HCT116 (cell line): ENCODE results near the gene CXCL1. TPM values are rescaled to one million over a fixed set of nuclear protein-coding genes. Genes with fewer than 3 reads are reported as not detected.

Source experiments
- ATAC-seq: fragments of 200-7000 bp; cut with Tn5 transposase; 2 replicates; pipeline ENCODE4 v1.9.1; 2020; ENCODE audit warnings: mild to moderate bottlenecking, moderate library complexity
- BruUV-seq: library from RNA; stranded (reverse); fragments of 400-500 nt; replicated peaks from 2 replicates; lab custom pipeline; 2021; lab: Mats Ljungman, UMichigan
- CTCF ChIA-PET: fragments of 300-600 bp; sonication (Branson Sonifier 250); formaldehyde crosslinking; loops from one replicate; lab custom pipeline; 2021; ENCODE audit warnings: antibody characterized with exemption; lab: Charles Lee
- POLR2A ChIA-PET: fragments of 300-600, 350-600 bp; sonication (Branson Sonifier 250); formaldehyde crosslinking; loops from one replicate; lab custom pipeline; 2021; ENCODE audit warnings: antibody characterized with exemption; lab: Charles Lee
- RAD21 ChIA-PET, 2 experiments: fragments of 300-600 bp; sonication (Branson Sonifier 250); formaldehyde crosslinking; loops; one replicate each; lab custom pipeline; 2023; ENCODE audit warnings: low total read pairs in 2 of 2; ENCODE audit not compliant: uncharacterized antibody in 2 of 2, unreplicated experiment in 2 of 2, low non-redundant PET in 1 of 2; lab: Charles Lee
- DNase-seq: peaks from one replicate; pipeline ENCODE4 v3.0.0-alpha.2; 2010; ENCODE audit warnings: low read depth, low spot score
- H2AFZ ChIP-seq: fragments of 200-600 bp; shearing (Covaris generic), sonication (generic); 2 replicates; pipeline ENCODE4 v1.6.1; 2017; ENCODE audit warnings: low read depth, mixed run types, mixed read lengths, antibody characterized with exemption, low read length; ENCODE audit not compliant: poor library complexity, severe bottlenecking
- H3K27ac ChIP-seq: 2 replicates; pipeline ENCODE4 v1.5.1; 2012; ENCODE audit warnings: low read depth, low read length
- H3K27me3 ChIP-seq: fragments of 200-600 bp; sonication (generic); 2 replicates; pipeline ENCODE4 v1.6.1; 2016; ENCODE audit warnings: mixed run types, low read length, mixed read lengths; ENCODE audit not compliant: insufficient read depth
- H3K36me3 ChIP-seq, 2 experiments: fragments of 200-500 bp in 1 of 2; fragments of 200-600 bp in 1 of 2; sonication (Bioruptor generic) in 1 of 2; sonication (generic) in 1 of 2; 2 replicates each; pipeline versions ENCODE4 v1.5.1 to v1.6.1; 2014 to 2016; ENCODE audit warnings: low read length in 2 of 2, inconsistent platforms in 1 of 2, mixed read lengths in 1 of 2, mixed run types in 1 of 2; ENCODE audit not compliant: insufficient read depth in 2 of 2, control insufficient read depth in 1 of 2
- H3K4me1 ChIP-seq, 2 experiments: fragments of 200-600 bp in 1 of 2; sonication (generic) in 1 of 2; 2 replicates each; pipeline versions ENCODE4 v1.5.1 to v1.6.1; 2012 to 2017; ENCODE audit warnings: low read length in 2 of 2, inconsistent platforms in 1 of 2, mild to moderate bottlenecking in 1 of 2, mixed read lengths in 1 of 2, mixed run types in 1 of 2, moderate library complexity in 1 of 2; ENCODE audit not compliant: insufficient read depth in 2 of 2, control insufficient read depth in 1 of 2
- H3K4me2 ChIP-seq: fragments of 200-600 bp; sonication (generic); 2 replicates; pipeline ENCODE4 v1.6.1; 2017; ENCODE audit warnings: mixed run types, low read length, mixed read lengths
- H3K4me3 ChIP-seq, 2 experiments: fragments of 200-600 bp in 1 of 2; sonication (generic) in 1 of 2; replicated peaks in 1 of 2; 2 replicates each; pipeline ENCODE4 v1.5.1; 2011 to 2016; ENCODE audit warnings: low read length in 2 of 2, control low read depth in 1 of 2, low read depth in 1 of 2, mild to moderate bottlenecking in 1 of 2, mixed read lengths in 1 of 2, mixed run types in 1 of 2
- H3K79me2 ChIP-seq: fragments of 200-600 bp; sonication (generic); 2 replicates; pipeline ENCODE4 v1.6.1; 2017; ENCODE audit warnings: mild to moderate bottlenecking, mixed run types, low read length, moderate library complexity, mixed read lengths; ENCODE audit not compliant: insufficient read depth
- H3K9ac ChIP-seq: fragments of 200-600 bp; sonication (generic); 2 replicates; pipeline ENCODE4 v1.6.1; 2016; ENCODE audit warnings: low read length, mixed read lengths
- H3K9me2 ChIP-seq: fragments of 200-600 bp; sonication (generic), shearing (Covaris generic); 2 replicates; pipeline ENCODE4 v1.6.1; 2017; ENCODE audit warnings: mixed run types, mild to moderate bottlenecking, moderate library complexity; ENCODE audit not compliant: insufficient read depth
- H3K9me3 ChIP-seq, 2 experiments: fragments of 200-500 bp in 1 of 2; fragments of 200-600 bp in 1 of 2; sonication (Bioruptor generic) in 1 of 2; sonication (generic) in 1 of 2; 2 replicates each; pipeline ENCODE4 v1.6.1; 2014 to 2017; ENCODE audit warnings: low read length in 2 of 2, mixed read lengths in 2 of 2, inconsistent platforms in 1 of 2, low read depth in 1 of 2, mild to moderate bottlenecking in 1 of 2, mixed run types in 1 of 2, moderate library complexity in 1 of 2; ENCODE audit not compliant: control insufficient read depth in 1 of 2, insufficient read depth in 1 of 2
- H4K20me1 ChIP-seq: fragments of 200-600 bp; sonication (generic), shearing (Covaris generic); 2 replicates; pipeline ENCODE4 v1.6.1; 2017; ENCODE audit warnings: mixed run types, mild to moderate bottlenecking, moderate library complexity; ENCODE audit not compliant: insufficient read depth
- CEBPB ChIP-seq: IDR thresholded peaks from 2 replicates; pipeline ENCODE4 v1.6.1; 2012; ENCODE audit warnings: low read depth
- EGR1 ChIP-seq: IDR thresholded peaks from 2 replicates; pipeline ENCODE4 v1.6.1; 2012; ENCODE audit warnings: low read depth
- ELF1 ChIP-seq: IDR thresholded peaks from 2 replicates; pipeline ENCODE4 v1.6.1; 2012; ENCODE audit warnings: low read depth, borderline replicate concordance
- EZH2 ChIP-seq: fragments of 200-600 bp; sonication (generic); IDR thresholded peaks from 2 replicates; pipeline ENCODE4 v1.6.1; 2017; ENCODE audit warnings: antibody characterized with exemption, mixed run types
- FOSL1 ChIP-seq: IDR thresholded peaks from 2 replicates; pipeline ENCODE4 v1.6.1; 2012; ENCODE audit warnings: low read depth
- POLR2A ChIP-seq: IDR thresholded peaks from 2 replicates; pipeline ENCODE4 v1.7.0; 2011; ENCODE audit warnings: borderline replicate concordance; ENCODE audit not compliant: insufficient read depth, insufficient read length; ENCODE audit errors: extremely low read depth
- POLR2AphosphoS5 ChIP-seq: IDR thresholded peaks from 2 replicates; pipeline ENCODE4 v1.6.1; 2011; ENCODE audit warnings: mild to moderate bottlenecking, low read depth, low read length, moderate library complexity
- RAD21 ChIP-seq: IDR thresholded peaks from 2 replicates; pipeline ENCODE4 v1.6.1; 2012; ENCODE audit warnings: low read depth, mild to moderate bottlenecking
- SIN3A ChIP-seq: IDR thresholded peaks from 2 replicates; pipeline ENCODE4 v1.6.1; 2012; ENCODE audit warnings: low read depth
- SP1 ChIP-seq: IDR thresholded peaks from 2 replicates; pipeline ENCODE4 v1.6.1; 2012; ENCODE audit warnings: low read depth
- SRF ChIP-seq: IDR thresholded peaks from 2 replicates; pipeline ENCODE4 v1.6.1; 2012; ENCODE audit warnings: low read depth
- ZFX ChIP-seq: fragments of 450-650 bp; IDR thresholded peaks from 2 replicates; pipeline ENCODE4 v1.6.1; 2017
- ZNF274 ChIP-seq: fragments of 200-500 bp; sonication (Bioruptor generic); IDR thresholded peaks from 2 replicates; pipeline ENCODE4 v1.6.1; 2014; ENCODE audit warnings: mild to moderate bottlenecking, low read depth, low read length, inconsistent platforms
- intact Hi-C: fragments of 100-400 bp; cut with micrococcal nuclease; formaldehyde crosslinking; loops from 2 replicates; pipeline ENCODE4 v1.10.0; 2022
- total RNA-seq: library from RNA; stranded (reverse); gene quantifications from one replicate; pipeline ENCODE4 v1.2.1, GENCODE V29; 2021; ENCODE audit not compliant: unreplicated experiment
- TF ChIP-seq, protein P1 (sequence below), 3 experiments: fragments of 200-600 bp in 1 of 3; sonication (generic) in 1 of 3; IDR thresholded peaks in 2 of 3; conservative IDR thresholded peaks in 1 of 3; 2 replicates each; pipeline ENCODE4 v1.5.1; 2012 to 2017; ENCODE audit warnings: low read depth in 2 of 3, low read length in 2 of 3, antibody characterized with exemption in 1 of 3, borderline replicate concordance in 1 of 3, control low read depth in 1 of 3, mild to moderate bottlenecking in 1 of 3, mixed read lengths in 1 of 3, mixed run types in 1 of 3, moderate library complexity in 1 of 3; ENCODE audit not compliant: insufficient read depth in 1 of 3
- TF ChIP-seq, protein P2 (sequence below): IDR thresholded peaks from 2 replicates; pipeline ENCODE4 v1.6.1; 2012
- TF ChIP-seq, protein P3 (sequence below): IDR thresholded peaks from 2 replicates; pipeline ENCODE4 v1.6.1; 2012

The CXCL1 gene
- total RNA-seq, 1 experiment from 2014 or later = 2.5 TPM

DNA sequence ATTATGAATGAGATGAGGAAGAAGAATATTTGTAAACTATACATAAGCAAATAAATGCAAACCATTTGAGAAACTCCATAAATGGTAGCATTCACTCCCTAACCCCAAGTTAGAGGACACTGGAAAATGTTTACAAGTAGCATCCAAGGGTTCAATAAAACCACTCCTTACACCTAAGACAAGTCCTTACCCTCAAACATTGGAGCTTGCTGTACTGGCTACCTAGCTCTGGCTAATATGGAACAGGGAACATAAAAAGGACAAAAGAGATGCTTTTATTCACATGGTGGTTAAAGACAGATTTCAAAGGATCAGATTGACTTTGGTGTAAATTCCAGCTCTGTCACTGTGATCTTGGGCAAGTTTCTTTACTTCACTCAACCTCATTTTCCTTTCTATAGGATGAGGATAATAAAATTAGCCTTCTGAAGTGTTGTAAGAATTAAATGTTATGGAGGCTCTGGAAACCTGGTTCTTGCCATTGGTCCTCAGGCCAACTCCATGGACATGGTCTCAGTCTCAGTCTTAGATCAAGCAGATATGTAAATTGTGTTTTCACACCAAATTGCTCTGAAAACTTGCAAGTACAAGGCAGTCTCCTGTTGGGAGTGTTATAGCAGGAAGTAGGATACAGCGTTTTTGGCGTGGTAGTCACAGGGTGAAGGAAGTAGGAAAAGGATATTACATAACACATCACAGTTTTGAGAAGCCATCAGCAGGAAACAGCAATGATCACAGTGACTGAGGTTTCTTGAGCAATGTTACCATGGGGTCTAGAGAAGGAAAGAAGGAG is 3.3 kb downstream of the CXCL1 start:
- Histone ChIP-seq H3K79me2 (no peaks in the 10 kb centered on the region), H4K20me1 (no peaks in the 10 kb centered on the region), H3K27me3 (no peaks in the 10 kb centered on the region), H3K4me3 (no peak overlapping the region), H3K4me1 (peaks cover 0 to 13% of the 10 kb centered on the region in 2 experiments; a peak in 3 of 4 replicates), H3K9ac (no peak overlapping the region), H3K9me2 (no peaks in the 10 kb centered on the region), H3K9me3 (no peaks in the 10 kb centered on the region), H3K36me3 (no peaks in the 10 kb centered on the region), H2AFZ (no peak overlapping the region), H3K27ac (no peak overlapping the region), H3K4me2 (no peak overlapping the region)
- no TSS peak for BruUV-seq
- intact Hi-C loops = no loop called here
- TF ChIP-seq SRF = no peak
- TF ChIP-seq ZFX = no peak
- TF ChIP-seq FOSL1 = no peak
- TF ChIP-seq, protein P1, sequence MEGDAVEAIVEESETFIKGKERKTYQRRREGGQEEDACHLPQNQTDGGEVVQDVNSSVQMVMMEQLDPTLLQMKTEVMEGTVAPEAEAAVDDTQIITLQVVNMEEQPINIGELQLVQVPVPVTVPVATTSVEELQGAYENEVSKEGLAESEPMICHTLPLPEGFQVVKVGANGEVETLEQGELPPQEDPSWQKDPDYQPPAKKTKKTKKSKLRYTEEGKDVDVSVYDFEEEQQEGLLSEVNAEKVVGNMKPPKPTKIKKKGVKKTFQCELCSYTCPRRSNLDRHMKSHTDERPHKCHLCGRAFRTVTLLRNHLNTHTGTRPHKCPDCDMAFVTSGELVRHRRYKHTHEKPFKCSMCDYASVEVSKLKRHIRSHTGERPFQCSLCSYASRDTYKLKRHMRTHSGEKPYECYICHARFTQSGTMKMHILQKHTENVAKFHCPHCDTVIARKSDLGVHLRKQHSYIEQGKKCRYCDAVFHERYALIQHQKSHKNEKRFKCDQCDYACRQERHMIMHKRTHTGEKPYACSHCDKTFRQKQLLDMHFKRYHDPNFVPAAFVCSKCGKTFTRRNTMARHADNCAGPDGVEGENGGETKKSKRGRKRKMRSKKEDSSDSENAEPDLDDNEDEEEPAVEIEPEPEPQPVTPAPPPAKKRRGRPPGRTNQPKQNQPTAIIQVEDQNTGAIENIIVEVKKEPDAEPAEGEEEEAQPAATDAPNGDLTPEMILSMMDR (IDR thresholded peaks at IDR 0.05 in 2 of 3, conservative IDR thresholded peaks at IDR 0.05 in 1 of 3; ENCODE audit: borderline replicate concordance in 1 of 3, insufficient read depth in 1 of 3, low read depth in 2 of 3, low read length in 2 of 3) = no peak
- no peak for TF ChIP-seq POLR2AphosphoS5
- TF ChIP-seq SIN3A = no peak
- TF ChIP-seq EGR1 = no peak
- TF ChIP-seq ELF1 = no peak
- TF ChIP-seq EZH2 = no peak
- TF ChIP-seq SP1 = no peak
- TF ChIP-seq ZNF274 = no peak
- no peak for TF ChIP-seq CEBPB
- no peak for TF ChIP-seq POLR2A
- TF ChIP-seq, protein P2, sequence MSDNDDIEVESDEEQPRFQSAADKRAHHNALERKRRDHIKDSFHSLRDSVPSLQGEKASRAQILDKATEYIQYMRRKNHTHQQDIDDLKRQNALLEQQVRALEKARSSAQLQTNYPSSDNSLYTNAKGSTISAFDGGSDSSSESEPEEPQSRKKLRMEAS = no peak
- TF ChIP-seq, protein P3, sequence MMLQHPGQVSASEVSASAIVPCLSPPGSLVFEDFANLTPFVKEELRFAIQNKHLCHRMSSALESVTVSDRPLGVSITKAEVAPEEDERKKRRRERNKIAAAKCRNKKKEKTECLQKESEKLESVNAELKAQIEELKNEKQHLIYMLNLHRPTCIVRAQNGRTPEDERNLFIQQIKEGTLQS = no peak
- no peak for TF ChIP-seq RAD21
- POLR2A ChIA-PET = no interaction called here
- RAD21 ChIA-PET = no interaction called here
- no peak for DNase-seq
- CTCF ChIA-PET = interaction anchor here (1.9 kb wide), 1 partner anchor 8 kb away, joined by 6 read pairs; no protein-coding TSS in a partner anchor
- no peak for ATAC-seq
